Measurements from ENCODE around the gene PRKAR1B.

DNA sequence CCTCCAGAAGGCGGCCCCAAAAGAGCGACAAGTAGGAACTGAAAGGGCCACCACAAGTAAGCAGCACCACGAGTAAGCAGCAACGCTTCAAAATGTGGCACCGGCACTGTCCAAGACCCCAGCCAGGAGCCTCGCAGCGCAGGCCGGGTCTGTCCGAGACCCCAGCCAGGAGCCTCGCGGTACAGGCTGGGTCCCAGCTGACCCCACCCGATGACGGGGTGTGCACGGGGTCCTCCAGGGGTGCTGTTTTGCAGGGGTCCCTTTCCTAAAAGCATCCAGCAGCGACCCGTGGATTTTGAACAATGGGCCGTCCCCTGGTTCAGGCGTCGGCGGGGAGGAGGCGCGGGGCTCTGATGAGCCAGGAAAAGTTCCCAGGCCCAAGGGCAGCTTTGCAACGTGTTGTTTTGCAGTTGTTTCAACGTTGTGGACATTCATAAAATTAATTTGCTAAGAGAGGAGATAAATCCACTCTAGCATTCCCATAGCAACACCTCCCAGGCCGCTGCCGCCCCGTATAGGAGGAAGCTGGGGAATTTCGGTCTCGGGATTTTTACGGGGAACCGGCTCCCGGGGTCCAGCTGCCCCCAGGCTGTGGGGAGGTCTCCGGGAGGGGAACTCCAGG is 155.9 kb downstream of the PRKAR1B start:
- TF ChIP-seq GATA2 (IDR thresholded peaks at IDR 0.05; ENCODE audit: low read depth, low read length) (no peak), GATA3 (IDR thresholded peaks at IDR 0.05; ENCODE audit: low read depth, low read length) (no peak)

Data from SH-SY5Y (cell line).